ENCODE data around the gene GNG2.

Gene GNG2

GRCh38 chr14:51999084-51999483, 138.7 kb downstream of the GNG2 start:
- no peak for DNase-seq

DNA sequence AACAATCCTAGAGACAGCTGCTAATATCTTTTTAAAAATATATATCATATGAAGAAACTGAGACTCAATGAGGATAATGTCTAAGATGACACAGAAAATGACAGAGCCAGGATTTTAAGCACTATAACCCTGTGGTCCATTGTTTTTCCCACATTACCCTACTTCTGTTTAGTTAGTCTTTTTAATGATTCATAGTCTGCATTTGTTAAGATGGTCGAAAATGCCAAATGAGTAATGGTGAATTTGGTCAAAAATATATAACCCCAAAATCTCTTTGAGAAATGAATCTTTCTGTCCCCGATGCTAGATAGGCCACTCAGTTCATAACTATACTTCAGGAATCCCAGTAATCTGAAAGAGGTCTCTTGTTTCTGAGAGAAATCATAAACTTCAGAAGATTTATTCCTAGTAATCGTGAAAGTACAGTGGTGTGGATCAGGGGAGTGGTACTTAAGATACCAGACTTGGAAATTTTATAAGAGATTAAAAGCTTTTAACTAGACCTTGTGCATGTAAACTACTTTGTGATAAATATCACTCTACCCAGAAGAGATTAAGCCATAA, 139.7 kb downstream of the GNG2 start:
- DNase-seq, result no peak

- DNase-seq, result no peak
Observed at GRCh38 chr14:52000696-52001095, 140.3 kb downstream of the GNG2 start.

DNA sequence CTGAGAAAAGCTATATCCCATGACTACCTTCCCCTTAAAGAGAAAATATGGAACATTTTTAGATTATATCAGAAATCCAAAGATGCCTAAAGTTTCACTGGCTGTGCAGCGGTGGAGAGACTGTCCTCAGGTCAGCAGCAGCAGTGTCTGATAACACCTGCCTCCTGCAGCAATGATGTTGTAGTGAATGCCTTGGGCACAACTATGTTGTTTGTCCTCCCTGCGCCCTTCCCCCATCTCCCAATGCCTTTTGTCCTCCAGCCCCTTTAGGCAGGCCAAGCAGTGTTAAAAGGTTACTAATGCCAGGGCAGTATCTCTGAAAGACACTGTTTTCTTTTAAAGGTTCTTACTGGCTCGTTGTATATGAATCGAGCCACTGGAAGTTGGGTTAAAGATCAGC, 142.1 kb downstream of the GNG2 start:
- DNase-seq, result no peak

DNA sequence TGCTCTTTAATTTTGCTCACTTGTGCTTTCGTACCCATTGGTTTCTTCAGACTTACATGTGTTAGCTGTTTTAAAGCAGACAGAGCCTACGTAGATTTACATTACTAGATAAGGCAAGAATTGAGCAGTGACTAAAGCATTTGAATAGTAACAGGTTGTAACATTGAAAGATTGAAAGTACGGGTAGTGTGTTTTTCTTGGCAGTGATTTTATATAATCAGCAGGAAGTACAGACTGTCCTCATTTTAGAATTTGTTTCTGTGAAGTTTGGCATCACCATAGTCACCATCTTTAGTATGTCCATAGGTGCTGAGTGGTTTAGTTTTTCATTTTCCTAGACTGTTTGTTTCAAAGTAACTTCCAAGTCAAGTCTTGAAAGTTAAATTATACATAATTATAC, 142.9 kb downstream of the GNG2 start:
- DNase-seq, result no peak

- DNase-seq, result no peak
Observed at GRCh38 chr14:52005625-52006024, 145.2 kb downstream of the GNG2 start.

GRCh38 chr14:52006361-52006760, 145.9 kb downstream of the GNG2 start:
- DNase-seq, result no peak

GRCh38 chr14:52007211-52007610, 146.8 kb downstream of the GNG2 start:
- no peak for DNase-seq

DNA sequence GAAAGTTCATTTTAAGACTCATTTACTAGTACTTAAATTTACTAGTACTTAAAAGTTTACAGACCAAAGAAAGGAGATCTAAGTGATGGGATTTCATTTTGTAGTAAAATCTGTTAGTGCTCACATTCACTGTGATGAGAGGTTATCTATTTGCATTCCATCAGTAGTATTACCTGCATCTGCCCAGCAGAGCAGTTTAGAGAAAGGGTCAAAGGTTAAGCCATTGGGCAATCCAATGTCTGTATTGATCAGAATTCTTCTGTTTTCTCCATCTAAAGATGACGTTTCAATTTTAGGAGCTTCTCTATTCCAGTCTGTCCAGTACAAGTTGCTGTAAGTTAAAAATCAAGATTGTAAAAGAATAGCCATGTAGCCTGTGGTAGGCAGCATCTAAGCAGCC, 147.2 kb downstream of the GNG2 start:
- no peak for DNase-seq

GRCh38 chr14:52008136-52008535, 147.7 kb downstream of the GNG2 start:
- DNase-seq, result no peak

- DNase-seq, result no peak
Observed at GRCh38 chr14:52010173-52010693, 149.8 kb downstream of the GNG2 start.

DNA sequence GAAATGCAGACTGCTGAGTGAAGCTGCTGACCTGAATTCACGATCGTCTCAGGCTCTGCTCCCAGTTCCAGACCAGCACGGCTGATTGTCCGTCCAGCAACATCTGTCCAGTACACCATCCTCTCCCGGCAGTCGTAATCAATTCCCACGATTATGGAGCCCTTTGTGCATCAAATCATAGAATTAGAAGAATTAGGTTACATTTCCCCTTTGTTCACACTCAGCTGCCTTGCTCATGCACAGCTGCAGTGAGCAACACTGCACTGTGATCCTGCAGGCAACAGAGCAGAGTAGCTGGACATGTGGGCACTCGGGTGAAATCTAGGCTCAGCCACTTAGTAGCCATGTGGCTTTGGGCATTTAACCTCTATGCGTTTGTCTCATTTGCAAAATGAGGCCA, 151.1 kb downstream of the GNG2 start:
- no peak for DNase-seq

GRCh38 chr14:52012635-52013034, 152.2 kb downstream of the GNG2 start:
- no peak for DNase-seq

DNA sequence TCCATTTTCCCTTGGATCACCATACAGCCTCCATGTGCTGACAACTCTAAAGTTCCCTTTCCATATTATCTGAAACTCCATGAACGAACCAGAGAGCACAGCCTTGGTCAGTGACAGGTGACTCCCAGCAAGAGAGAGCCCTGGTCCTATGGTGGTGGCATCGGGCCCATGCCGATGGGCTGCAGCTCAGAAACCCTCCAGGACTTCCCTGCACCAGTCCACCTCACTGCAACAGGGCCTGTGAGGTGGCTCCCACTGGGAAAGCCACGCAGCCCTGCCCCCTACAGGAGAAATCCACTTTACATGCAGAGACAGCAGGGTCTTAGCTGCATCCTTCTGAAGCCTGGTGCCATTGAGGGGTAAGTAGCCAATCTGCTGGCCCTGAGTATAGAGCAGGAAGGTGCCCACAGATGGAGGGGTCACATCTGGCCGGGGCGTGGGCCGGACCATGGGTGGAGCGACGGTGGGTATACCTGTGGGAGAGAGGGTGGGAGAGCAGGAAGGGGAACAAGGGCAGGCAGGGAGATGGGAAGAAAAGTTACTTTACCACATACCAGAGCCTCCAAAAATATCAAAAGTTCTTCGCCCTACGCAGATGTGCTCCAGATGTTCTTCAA, 153.7 kb downstream of the GNG2 start:
- no peak for DNase-seq

DNA sequence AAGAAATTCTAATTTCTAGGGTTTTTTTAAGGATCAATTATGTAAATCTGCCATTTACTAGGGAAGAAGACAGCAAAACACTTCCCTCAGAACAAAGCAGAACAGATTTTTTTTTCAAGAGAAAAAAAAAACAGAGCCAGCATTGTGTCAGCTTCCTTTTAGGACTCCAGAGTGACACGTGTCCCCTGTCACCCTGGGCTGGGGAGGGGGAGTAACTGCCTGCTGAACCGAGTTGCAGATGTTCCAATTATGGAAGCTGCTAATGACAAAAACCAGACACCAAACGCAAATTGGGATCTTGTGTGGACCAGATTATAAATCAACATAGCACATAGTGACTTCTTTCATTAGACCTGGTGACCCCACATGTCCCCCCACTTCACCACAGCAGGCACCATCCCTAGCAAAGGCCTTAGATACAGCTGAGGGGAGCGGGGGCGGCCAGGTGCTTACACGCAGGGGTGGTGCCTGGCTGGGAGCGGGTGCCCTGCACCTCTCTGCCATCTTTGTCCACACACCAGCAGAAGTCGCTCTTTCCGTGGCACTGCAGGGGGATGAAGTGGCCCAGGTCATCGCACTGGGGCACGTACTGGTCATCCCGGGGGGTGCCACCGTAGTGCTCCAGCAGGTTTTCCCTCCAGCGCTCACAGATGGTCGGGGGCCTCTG, 154.3 kb downstream of the GNG2 start:
- DNase-seq, result no peak

DNA sequence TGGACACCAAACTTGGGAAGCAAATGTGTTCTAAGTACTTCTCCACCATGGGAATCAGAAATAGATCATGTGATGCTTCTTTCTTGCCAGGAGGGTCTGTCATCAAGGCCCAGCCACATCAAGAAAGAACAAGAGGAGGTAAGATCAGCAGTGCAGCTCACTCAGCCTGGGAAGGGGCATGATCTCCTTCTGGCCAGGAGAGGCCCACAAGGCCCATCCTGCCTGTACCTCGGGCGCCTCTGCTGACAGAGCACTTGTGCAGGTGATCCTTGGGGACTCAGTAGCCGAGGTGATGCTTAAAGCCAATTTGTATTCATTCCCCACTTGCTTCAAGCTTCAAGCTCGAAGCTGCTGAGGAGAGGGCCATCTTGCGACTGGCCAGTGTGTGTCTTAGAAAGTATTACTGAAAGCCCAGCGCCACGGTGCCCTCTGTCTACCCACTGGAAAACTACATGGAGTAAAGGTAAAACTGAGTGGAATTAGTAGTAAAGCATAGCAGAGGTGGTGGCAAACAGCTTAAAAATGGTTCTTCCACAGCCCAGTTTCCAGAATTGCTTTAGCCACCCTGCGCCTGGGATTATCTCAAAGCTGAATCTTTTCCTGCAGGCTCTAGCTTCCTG, 155.1 kb downstream of the GNG2 start:
- DNase-seq, result peak in 1 of 2 experiments; percentile 9

- no peak for DNase-seq
Observed at GRCh38 chr14:52018252-52018651, 157.8 kb downstream of the GNG2 start.

DNA sequence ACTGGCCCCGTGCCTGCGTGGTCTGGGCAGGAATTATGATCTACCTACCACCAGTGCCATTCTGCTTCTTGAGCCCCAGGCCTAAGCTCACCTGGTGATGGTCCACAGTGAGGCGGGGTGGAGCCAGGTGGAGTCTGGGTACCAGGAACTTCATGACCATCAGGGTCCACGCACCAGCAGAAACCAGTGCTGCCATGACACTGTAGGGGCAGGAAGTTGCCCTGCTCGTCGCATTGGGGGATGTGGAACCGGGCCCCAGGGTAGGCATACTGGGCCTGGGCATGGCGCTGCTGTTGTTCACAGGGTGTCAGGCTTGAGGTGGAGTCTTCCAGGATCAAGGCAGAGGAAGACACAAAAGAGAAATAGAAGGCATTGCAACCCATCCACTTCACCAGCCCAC, 158.6 kb downstream of the GNG2 start:
- DNase-seq, result no peak

All from NCI-H1930 (cell line).